CD14-positive monocyte (primary cell): Measurements from ENCODE around the gene GSTM3. TPM values are rescaled to one million over a fixed set of nuclear protein-coding genes. Genes with fewer than 3 reads are reported as not detected.
A peak's percentile ranks its signal among the peaks of the same experiment; 100 is the strongest.

Source experiments
- DNase-seq, 3 donors: peaks; one replicate each; pipeline ENCODE4 v3.0.0-alpha.2; 2011 to 2022
- H2AFZ ChIP-seq: 2 replicates; pipeline ENCODE4 v1.6.0; 2012; ENCODE audit warnings: mild to moderate bottlenecking, low read depth, low read length, inconsistent platforms; ENCODE audit not compliant: insufficient read depth, poor library complexity, severe bottlenecking
- H3K27ac ChIP-seq, 2 donors: 1 replicate in 1 of 2; 2 replicates in 1 of 2; pipeline ENCODE4 v1.5.1; 2012 to 2013; ENCODE audit warnings: low read length in 2 of 2, control low read depth in 1 of 2, inconsistent platforms in 1 of 2, low read depth in 1 of 2, mild to moderate bottlenecking in 1 of 2
- H3K27me3 ChIP-seq, 2 donors: one replicate each; pipeline versions ENCODE4 v1.6.0 to v1.6.1; 2011 to 2013; ENCODE audit warnings: low read length in 2 of 2; ENCODE audit not compliant: control insufficient read depth in 2 of 2, insufficient read depth in 2 of 2
- H3K36me3 ChIP-seq, 2 donors: replicated peaks in 1 of 2; 1 replicate in 1 of 2; 2 replicates in 1 of 2; pipeline versions ENCODE4 v1.5.1 to v1.6.1; 2012 to 2013; ENCODE audit warnings: low read length in 2 of 2, control low read depth in 1 of 2, inconsistent platforms in 1 of 2, mild to moderate bottlenecking in 1 of 2; ENCODE audit not compliant: insufficient read depth in 2 of 2, control insufficient read depth in 1 of 2
- H3K4me1 ChIP-seq, 2 donors: 1 replicate in 1 of 2; 2 replicates in 1 of 2; pipeline versions ENCODE4 v1.5.1 to v1.6.1; 2012 to 2013; ENCODE audit warnings: low read length in 2 of 2, control low read depth in 1 of 2, inconsistent platforms in 1 of 2, mild to moderate bottlenecking in 1 of 2, moderate library complexity in 1 of 2; ENCODE audit not compliant: insufficient read depth in 2 of 2, control insufficient read depth in 1 of 2
- H3K4me2 ChIP-seq: replicated peaks from 2 replicates; pipeline ENCODE3; 2012; ENCODE audit warnings: low read length, moderate library complexity, mild to moderate bottlenecking; ENCODE audit not compliant: poor library complexity, severe bottlenecking; ENCODE audit errors: extremely low read depth
- H3K4me3 ChIP-seq, 3 experiments: fragments of 200-600 bp in 1 of 3; sonication (generic) in 1 of 3; replicated peaks in 1 of 3; 1 replicate in 2 of 3; 2 replicates in 1 of 3; pipeline ENCODE4 v1.5.1; 2011 to 2013; ENCODE audit warnings: low read length in 3 of 3, mild to moderate bottlenecking in 3 of 3, control low read depth in 2 of 3, low read depth in 2 of 3, inconsistent platforms in 1 of 3, moderate library complexity in 1 of 3
- H3K79me2 ChIP-seq: 2 replicates; pipeline ENCODE4 v1.6.0; 2012; ENCODE audit warnings: mild to moderate bottlenecking, control low read depth, inconsistent platforms, low read length, moderate library complexity; ENCODE audit not compliant: insufficient read depth
- H3K9ac ChIP-seq: 2 replicates; pipeline ENCODE4 v1.6.0; 2017; ENCODE audit warnings: low read length, mild to moderate bottlenecking; ENCODE audit not compliant: insufficient read depth, poor library complexity, severe bottlenecking
- H3K9me3 ChIP-seq, 2 donors: replicated peaks in 1 of 2; 1 replicate in 1 of 2; 2 replicates in 1 of 2; pipeline versions ENCODE4 v1.5.1 to v1.6.1; 2012 to 2013; ENCODE audit warnings: low read length in 2 of 2, control low read depth in 1 of 2; ENCODE audit not compliant: control insufficient read depth in 1 of 2, insufficient read depth in 1 of 2
- H4K20me1 ChIP-seq: 2 replicates; pipeline ENCODE4 v1.6.0; 2012; ENCODE audit warnings: mild to moderate bottlenecking, low read length, control low read depth, moderate library complexity; ENCODE audit not compliant: insufficient read depth
- H3K27ac Mint-ChIP-seq, 7 donors: one replicate each; pipeline ENCODE4 v1.8.0; 2020; ENCODE audit warnings: mild to moderate bottlenecking in 7 of 7, mixed read lengths in 7 of 7, moderate library complexity in 6 of 7, inconsistent platforms in 2 of 7
- H3K27me3 Mint-ChIP-seq, 3 donors: one replicate each; pipeline ENCODE4 v1.8.0; 2021 to 2022; ENCODE audit warnings: low read depth in 3 of 3, mild to moderate bottlenecking in 3 of 3, mixed read lengths in 3 of 3, moderate library complexity in 3 of 3, inconsistent platforms in 1 of 3
- H3K36me3 Mint-ChIP-seq, 2 donors: one replicate each; pipeline ENCODE4 v1.8.0; 2020; ENCODE audit warnings: mixed read lengths in 2 of 2, inconsistent platforms in 1 of 2, mild to moderate bottlenecking in 1 of 2
- H3K4me1 Mint-ChIP-seq: one replicate; pipeline ENCODE4 v1.8.0; 2020; ENCODE audit warnings: mild to moderate bottlenecking, mixed read lengths
- H3K4me3 Mint-ChIP-seq, 2 donors: one replicate each; pipeline ENCODE4 v1.8.0; 2020; ENCODE audit warnings: mild to moderate bottlenecking in 2 of 2, mixed read lengths in 2 of 2, moderate library complexity in 1 of 2
- H3K9me3 Mint-ChIP-seq, 7 donors: one replicate each; pipeline ENCODE4 v1.8.0; 2020 to 2022; ENCODE audit warnings: mixed read lengths in 7 of 7, mild to moderate bottlenecking in 6 of 7, moderate library complexity in 6 of 7, inconsistent platforms in 2 of 7
- WGBS: methylation state at CpG from one replicate; pipeline ENCODE4 v1.1.5; 2013; ENCODE audit warnings: missing lambda C conversion rate; ENCODE audit not compliant: insufficient coverage; 5-methylcytosine and 5-hydroxymethylcytosine counted together
- intact Hi-C, 2 donors: fragments of 100-400 bp; cut with micrococcal nuclease; formaldehyde crosslinking; loops; one replicate each; pipeline versions ENCODE4 v1.15.0 to v1.15.1; 2023
- polyA plus RNA-seq, 3 donors: library from polyadenylated mRNA; depleted of rRNA in 1 of 3; unstranded in 2 of 3; stranded (reverse) in 1 of 3; fragments of 300-500 nt in 2 of 3; fragments of >200 nt in 1 of 3; fragmentation: Illumina TruSeq in 2 of 3; gene quantifications; 1 replicate in 2 of 3; 2 replicates in 1 of 3; pipeline ENCODE4 v1.2.3, GENCODE V29; 2012 to 2021
- TF ChIP-seq, protein P1 (sequence below): fragments of 200-600 bp; IDR thresholded peaks from one replicate; pipeline ENCODE4 v1.8.0; 2022; ENCODE audit warnings: antibody characterized with exemption, mild to moderate bottlenecking

Gene GSTM3
- polyA plus RNA-seq, 3 donors, result 0.69 to 3.2 (median 2.8) TPM

DNA sequence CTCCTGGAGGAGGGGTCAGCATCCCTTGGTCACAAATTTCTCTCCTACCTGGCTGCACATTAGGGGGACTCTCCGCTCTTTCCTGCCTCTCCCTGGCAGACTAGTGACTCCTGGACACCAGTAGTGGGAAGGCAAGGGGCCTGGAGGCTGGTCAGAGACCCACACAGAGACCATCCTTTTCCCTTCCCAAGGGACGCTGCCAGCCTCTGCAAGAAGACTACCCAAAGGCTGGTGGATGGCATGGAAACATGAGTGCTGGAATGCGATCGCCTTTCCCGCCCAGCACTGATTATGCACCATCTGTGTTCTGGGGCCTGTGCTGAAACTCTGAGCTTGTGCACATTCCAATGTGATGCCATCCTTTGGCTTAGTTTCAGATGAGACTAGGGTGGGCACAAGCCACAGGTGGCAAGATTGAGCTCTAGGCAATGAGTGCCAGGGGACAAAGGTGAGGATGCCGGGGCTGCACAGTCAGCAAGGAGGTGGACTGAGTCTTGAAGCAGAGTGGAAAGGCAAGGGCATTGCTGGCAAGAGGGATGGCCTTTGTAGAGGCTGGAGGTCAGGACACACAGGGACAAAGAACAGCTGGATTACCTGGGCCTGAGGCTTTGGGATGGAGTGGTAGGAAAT lies 35.5 kb upstream of the GSTM3 start:
- Mint-ChIP-seq H3K27ac (peak overlapping the region in 1 of 7 donors; percentile 53), H3K4me3 (no peak overlapping the region), H3K27me3 (peaks cover 0 to 13% (median 6%) of the 10 kb centered on the region in 3 donors), H3K36me3 (no peaks in the 10 kb centered on the region), H3K9me3 (peaks cover 0 to 8% (median 0%) of the 10 kb centered on the region in 7 donors), H3K4me1 (peaks cover 4% of the 10 kb centered on the region)
- Histone ChIP-seq H3K9ac (no peak overlapping the region), H3K4me2 (no peak overlapping the region), H4K20me1 (no peaks in the 10 kb centered on the region), H3K9me3 (no peaks in the 10 kb centered on the region), H3K36me3 (no peaks in the 10 kb centered on the region), H3K79me2 (no peaks in the 10 kb centered on the region), H3K4me1 (no peaks in the 10 kb centered on the region), H3K27ac (no peak overlapping the region), H3K4me3 (no peak overlapping the region), H3K27me3 (no peaks in the 10 kb centered on the region), H2AFZ (no peak overlapping the region)
- TF ChIP-seq, protein P1, sequence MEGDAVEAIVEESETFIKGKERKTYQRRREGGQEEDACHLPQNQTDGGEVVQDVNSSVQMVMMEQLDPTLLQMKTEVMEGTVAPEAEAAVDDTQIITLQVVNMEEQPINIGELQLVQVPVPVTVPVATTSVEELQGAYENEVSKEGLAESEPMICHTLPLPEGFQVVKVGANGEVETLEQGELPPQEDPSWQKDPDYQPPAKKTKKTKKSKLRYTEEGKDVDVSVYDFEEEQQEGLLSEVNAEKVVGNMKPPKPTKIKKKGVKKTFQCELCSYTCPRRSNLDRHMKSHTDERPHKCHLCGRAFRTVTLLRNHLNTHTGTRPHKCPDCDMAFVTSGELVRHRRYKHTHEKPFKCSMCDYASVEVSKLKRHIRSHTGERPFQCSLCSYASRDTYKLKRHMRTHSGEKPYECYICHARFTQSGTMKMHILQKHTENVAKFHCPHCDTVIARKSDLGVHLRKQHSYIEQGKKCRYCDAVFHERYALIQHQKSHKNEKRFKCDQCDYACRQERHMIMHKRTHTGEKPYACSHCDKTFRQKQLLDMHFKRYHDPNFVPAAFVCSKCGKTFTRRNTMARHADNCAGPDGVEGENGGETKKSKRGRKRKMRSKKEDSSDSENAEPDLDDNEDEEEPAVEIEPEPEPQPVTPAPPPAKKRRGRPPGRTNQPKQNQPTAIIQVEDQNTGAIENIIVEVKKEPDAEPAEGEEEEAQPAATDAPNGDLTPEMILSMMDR, result no peak
- 96% methylated on average over 6 of the region's 6 CpGs for WGBS
- intact Hi-C loops, result loop anchor here (1.0 to 5.0 kb wide), 4 partner anchors 46 to 234 kb away; partner anchors contain the start of gene AHCYL1 (in 1 of the 2)
- DNase-seq, result no peak

DNA sequence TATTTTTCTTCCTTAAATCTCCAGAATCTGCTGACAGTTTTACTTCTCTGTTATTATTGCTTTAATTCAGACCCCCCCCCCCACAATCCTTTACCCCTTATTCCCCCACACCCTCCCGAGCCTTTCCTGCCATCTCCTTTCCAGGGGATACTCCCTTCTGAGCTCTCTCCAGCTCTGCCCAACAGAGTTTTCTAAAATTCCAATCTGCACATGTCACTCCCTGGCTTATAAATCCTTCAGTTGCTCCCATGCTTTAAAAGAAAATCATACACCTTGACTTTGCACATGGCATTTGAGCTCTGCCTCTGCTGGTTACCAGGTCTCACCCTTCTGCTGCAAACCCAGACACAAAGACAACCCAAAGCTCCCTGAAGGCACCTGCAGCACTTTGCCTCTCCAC lies 34.6 kb upstream of the GSTM3 start:
- Histone ChIP-seq H2AFZ (no peak overlapping the region), H3K27me3 (no peaks in the 10 kb centered on the region), H3K27ac (no peak overlapping the region), H3K4me2 (no peak overlapping the region), H3K9me3 (no peaks in the 10 kb centered on the region), H3K9ac (no peak overlapping the region), H3K4me1 (no peaks in the 10 kb centered on the region), H3K79me2 (no peaks in the 10 kb centered on the region), H3K36me3 (no peaks in the 10 kb centered on the region), H3K4me3 (no peak overlapping the region), H4K20me1 (no peaks in the 10 kb centered on the region)
- H3K27me3 Mint-ChIP-seq, result peaks cover 0 to 13% (median 7%) of the 10 kb centered on the region in 3 donors
- WGBS, result 40% methylated on average over 1 of the region's 1 CpG
- no peak for DNase-seq
- no peaks in the 10 kb centered on the region for H3K36me3 Mint-ChIP-seq
- no peak overlapping the region for H3K4me3 Mint-ChIP-seq
- H3K4me1 Mint-ChIP-seq, result peaks cover 4% of the 10 kb centered on the region
- peaks cover 0 to under 1% (median 0%) of the 10 kb centered on the region in 7 donors for H3K9me3 Mint-ChIP-seq
- TF ChIP-seq, protein P1, result no peak
- no peak overlapping the region for H3K27ac Mint-ChIP-seq
- intact Hi-C loops, result loop anchor here in 1 of 2 donors (5.0 kb wide), 1 partner anchor 47 kb away; no protein-coding TSS in a partner anchor
